GM06990 (cell line): ENCODE data around the gene TMEM202.
"Not testable (repeated sequence)": the region's sequence is repeated elsewhere in the genome, so short reads cannot be mapped to it uniquely, and the experiment has no call there.

Experiments used
- DNase-seq: peaks from one replicate; pipeline ENCODE4 v3.0.0-alpha.2; 2011; ENCODE audit not compliant: insufficient read length; ENCODE audit errors: extremely low read depth
- H3K27me3 ChIP-seq: replicated peaks from 2 replicates; pipeline ENCODE4 v1.6.0; 2011; ENCODE audit warnings: low read length; ENCODE audit not compliant: control insufficient read depth, insufficient read depth
- H3K36me3 ChIP-seq: 2 replicates; pipeline ENCODE4 v1.5.1; 2011; ENCODE audit warnings: low read length; ENCODE audit not compliant: control insufficient read depth, insufficient read depth
- H3K4me3 ChIP-seq: replicated peaks from 2 replicates; pipeline ENCODE4 v1.5.1; 2011; ENCODE audit warnings: low read depth, mild to moderate bottlenecking, control low read depth, low read length
- CTCF ChIP-seq: IDR thresholded peaks from 2 replicates; pipeline ENCODE4 v1.5.1; 2011; ENCODE audit warnings: low read length, control low read depth, mild to moderate bottlenecking, inconsistent platforms; ENCODE audit not compliant: insufficient read depth, poor library complexity, severe bottlenecking

The TMEM202 gene

GRCh38 chr15:72421484-72421883, 23.4 kb downstream of the TMEM202 start:
- no peaks in the 10 kb centered on the region for H3K27me3 ChIP-seq
- no peak overlapping the region for H3K4me3 ChIP-seq
- DNase-seq, result no peak
- H3K36me3 ChIP-seq, result no peaks in the 10 kb centered on the region
- no peak for TF ChIP-seq CTCF

- no peak for DNase-seq
- no peak for TF ChIP-seq CTCF
- no peak overlapping the region for H3K4me3 ChIP-seq
Measured at GRCh38 chr15:72423256-72423655, 25.2 kb downstream of the TMEM202 start.

GRCh38 chr15:72426753-72427152, 28.6 kb downstream of the TMEM202 start:
- Histone ChIP-seq H3K36me3 (no peaks in the 10 kb centered on the region), H3K27me3 (no peaks in the 10 kb centered on the region), H3K4me3 (no peak overlapping the region)
- TF ChIP-seq CTCF, result no peak
- DNase-seq, result no peak

More at GRCh38 chr15:72423256-72423655, 25.2 kb downstream of the TMEM202 start:
- Histone ChIP-seq H3K27me3 (no peaks in the 10 kb centered on the region), H3K36me3 (no peaks in the 10 kb centered on the region)

- Histone ChIP-seq H3K27me3 (no peaks in the 10 kb centered on the region), H3K4me3 (no peak overlapping the region), H3K36me3 (no peaks in the 10 kb centered on the region)
- DNase-seq, result no peak
- TF ChIP-seq CTCF, result no peak
Measured at GRCh38 chr15:72437650-72438316, 39.7 kb downstream of the TMEM202 start.

GRCh38 chr15:72442848-72443247, 44.7 kb downstream of the TMEM202 start:
- not testable (repeated sequence) for DNase-seq, H3K36me3 ChIP-seq, H3K27me3 ChIP-seq, H3K4me3 ChIP-seq

- no peak for TF ChIP-seq CTCF
- Histone ChIP-seq H3K27me3 (no peaks in the 10 kb centered on the region), H3K4me3 (no peak overlapping the region), H3K36me3 (no peaks in the 10 kb centered on the region)
- no peak for DNase-seq
Measured at GRCh38 chr15:72445426-72445825, 47.3 kb downstream of the TMEM202 start.
